HepG2 (cell line): ENCODE results near the gene LBR. TPM values are rescaled to one million over a fixed set of nuclear protein-coding genes. Genes with fewer than 3 reads are reported as not detected.

Experiments
- ATAC-seq: fragments of 200-7000 bp; cut with Tn5 transposase; 3 replicates; pipeline ENCODE4 v1.9.1; 2020; ENCODE audit warnings: mild to moderate bottlenecking, moderate library complexity
- BruUV-seq: library from RNA; stranded (reverse); fragments of 400-500 nt; replicated peaks from 2 replicates; lab custom pipeline; 2021; lab: Mats Ljungman, UMichigan
- CTCF ChIA-PET: fragments of 300-600 bp; formaldehyde crosslinking; extraction: SDS; loops from one replicate; lab custom pipeline; 2021; ENCODE audit warnings: low total read pairs, inconsistent platforms, low intra/inter-chr PET ratio; lab: Yijun Ruan, JAX
- POLR2A ChIA-PET: fragments of 350-600 bp; sonication (Branson Sonifier 250); formaldehyde crosslinking; loops from one replicate; lab custom pipeline; 2020; ENCODE audit warnings: antibody characterized with exemption, inconsistent platforms; lab: Yijun Ruan, JAX
- DNase-seq: peaks from one replicate; pipeline ENCODE4 v3.0.0-alpha.2; 2015; ENCODE audit warnings: low spot score
- FAIRE-seq: peaks from 3 replicates; lab custom pipeline; 2011; peaks lifted over from hg19 to GRCh38; lab: Jason Lieb, UNC
- H2AFZ ChIP-seq: one replicate; pipeline ENCODE4 v1.6.1; 2011; ENCODE audit warnings: low read length, inconsistent platforms
- H3K27ac ChIP-seq: fragments of 300-600 bp; 3 replicates; pipeline ENCODE4 v1.8.0; 2011; ENCODE audit warnings: mixed run types, mild to moderate bottlenecking, mixed read lengths, low read length, inconsistent platforms; ENCODE audit not compliant: insufficient read depth; ENCODE audit errors: extremely low read length
- H3K27me3 ChIP-seq, 2 experiments: fragments of 200-600 bp in 1 of 2; 2 replicates in 1 of 2; 3 replicates in 1 of 2; pipeline versions ENCODE4 v1.6.0 to v1.8.0; 2011; ENCODE audit warnings: low read length in 2 of 2, mild to moderate bottlenecking in 2 of 2, moderate library complexity in 2 of 2, inconsistent platforms in 1 of 2; ENCODE audit not compliant: insufficient read depth in 2 of 2, control insufficient read depth in 1 of 2
- H3K36me3 ChIP-seq, 2 experiments: fragments of 200-600 bp in 1 of 2; replicated peaks in 1 of 2; 2 replicates in 1 of 2; 3 replicates in 1 of 2; pipeline versions ENCODE4 v1.5.1 to v1.8.0; 2011; ENCODE audit warnings: low read length in 2 of 2, inconsistent platforms in 1 of 2; ENCODE audit not compliant: insufficient read depth in 2 of 2, control insufficient read depth in 1 of 2
- H3K4me1 ChIP-seq: 2 replicates; pipeline ENCODE4 v1.5.1; 2012; ENCODE audit warnings: low read length, inconsistent platforms; ENCODE audit not compliant: insufficient read depth
- H3K4me2 ChIP-seq: 2 replicates; pipeline ENCODE4 v1.6.0; 2011; ENCODE audit warnings: low read depth, low read length, inconsistent platforms
- H3K4me3 ChIP-seq, 3 experiments: fragments of 200-600 bp in 1 of 3; sonication (generic), shearing (Covaris generic) in 1 of 3; replicated peaks in 1 of 3; 2 replicates each; pipeline ENCODE4 v1.5.1; 2011 to 2016; ENCODE audit warnings: low read length in 3 of 3, inconsistent platforms in 2 of 3, low read depth in 2 of 3, mild to moderate bottlenecking in 2 of 3, control low read depth in 1 of 3, mixed read lengths in 1 of 3; ENCODE audit not compliant: insufficient read depth in 1 of 3
- H3K79me2 ChIP-seq: one replicate; pipeline ENCODE4 v1.6.1; 2011; ENCODE audit warnings: low read length, inconsistent platforms; ENCODE audit not compliant: insufficient read depth
- H3K9ac ChIP-seq: 2 replicates; pipeline ENCODE4 v1.6.0; 2011; ENCODE audit warnings: mild to moderate bottlenecking, low read depth, low read length, inconsistent platforms; ENCODE audit not compliant: insufficient read depth
- H3K9me3 ChIP-seq: 2 replicates; pipeline ENCODE4 v1.5.1; 2012; ENCODE audit warnings: mild to moderate bottlenecking, low read length
- H4K20me1 ChIP-seq: 2 replicates; pipeline ENCODE4 v1.6.0; 2011; ENCODE audit warnings: inconsistent platforms, mild to moderate bottlenecking, low read length, moderate library complexity; ENCODE audit not compliant: insufficient read depth
- EP300 ChIP-seq, 3 experiments: sonication (generic) in 1 of 3; formaldehyde crosslinking in 1 of 3; IDR thresholded peaks; 2 replicates each; pipeline versions ENCODE4 v1.5.1 to v1.6.1; 2011 to 2020; ENCODE audit warnings: low read depth in 2 of 3, low read length in 2 of 3, borderline replicate concordance in 1 of 3, improper control_type of control experiment in 1 of 3, mild to moderate bottlenecking in 1 of 3, missing genetic modification reagents in 1 of 3, moderate library complexity in 1 of 3
- FOXM1 ChIP-seq: sonication (generic); formaldehyde crosslinking; IDR thresholded peaks from 2 replicates; pipeline ENCODE4 v1.5.0; 2020; ENCODE audit warnings: missing genetic modification reagents
- PAF1 ChIP-seq: IDR thresholded peaks from 2 replicates; pipeline ENCODE4 v1.6.1; 2016; ENCODE audit warnings: missing genetic modification reagents, missing compliant biosample characterization
- RORA ChIP-seq: sonication (generic); formaldehyde crosslinking; IDR thresholded peaks from 2 replicates; pipeline ENCODE4 v1.5.0; 2020; ENCODE audit warnings: mild to moderate bottlenecking, missing genetic modification reagents, moderate library complexity
- SOX6 ChIP-seq, 2 experiments: fragments of 450-650 bp in 1 of 2; sonication (generic) in 1 of 2; formaldehyde crosslinking in 1 of 2; IDR thresholded peaks; 2 replicates each; pipeline versions ENCODE4 v1.4.0 to v1.6.1; 2017 to 2020; ENCODE audit warnings: antibody characterized with exemption in 1 of 2, mild to moderate bottlenecking in 1 of 2, missing genetic modification reagents in 1 of 2
- TBL1XR1 ChIP-seq: fragments of 150-350 bp; IDR thresholded peaks from 2 replicates; pipeline ENCODE4 v1.6.1; 2014; ENCODE audit warnings: borderline replicate concordance, low read length; ENCODE audit not compliant: partially characterized antibody
- ZBTB7B ChIP-seq: sonication (generic); formaldehyde crosslinking; IDR thresholded peaks from 2 replicates; pipeline ENCODE4 v1.4.0; 2020; ENCODE audit warnings: missing genetic modification reagents
- WGBS: methylation state at CpG from one replicate; pipeline ENCODE4 v1.1.6; 2017; ENCODE audit warnings: low lambda C conversion rate; 5-methylcytosine and 5-hydroxymethylcytosine counted together
- in situ Hi-C: cut with HindIII; loops from 2 replicates; pipeline ENCODE4 v1.10.0; 2017; ENCODE audit warnings: low pct_unique_long_range_greater_than_20kb; ENCODE audit not compliant: extremely low pct_ligation_motif_present
- intact Hi-C: fragments of 100-400 bp; cut with micrococcal nuclease; formaldehyde crosslinking; loops from one replicate; pipeline ENCODE4 v1.10.0; 2022; ENCODE audit not compliant: unreplicated experiment
- polyA plus RNA-seq, 8 experiments: library from polyadenylated mRNA; depleted of rRNA in 3 of 8; stranded (reverse) in 7 of 8; unstranded in 1 of 8; fragments of >200 nt; fragmentation: Illumina TruSeq in 4 of 8; extraction: Trizol in 4 of 8; gene quantifications; 2 replicates each; pipeline versions ENCODE4 v1.2.1 to v1.2.3, GENCODE V29; 2011 to 2016; ENCODE audit warnings: low read depth in 4 of 8, missing spikeins in 1 of 8, mixed read lengths in 1 of 8; ENCODE audit not compliant: insufficient read depth in 1 of 8
- total RNA-seq, 5 experiments: library from RNA; depleted of rRNA; stranded (reverse); fragments of >200 nt; fragmentation: Illumina TruSeq; extraction: Trizol; gene quantifications; 2 replicates each; pipeline ENCODE4 v1.2.3, GENCODE V29; 2016; ENCODE audit warnings: low read depth in 1 of 5
- TF ChIP-seq, protein P1 (sequence below), 2 experiments: sonication (generic) in 1 of 2; formaldehyde crosslinking in 1 of 2; IDR thresholded peaks; 2 replicates each; pipeline versions ENCODE4 v1.4.0 to v1.6.1; 2016 to 2020; ENCODE audit warnings: borderline replicate concordance in 1 of 2, low read depth in 1 of 2, mild to moderate bottlenecking in 1 of 2, missing genetic modification reagents in 1 of 2
- TF ChIP-seq, protein P2 (sequence below): sonication (generic); formaldehyde crosslinking; IDR thresholded peaks from 2 replicates; pipeline ENCODE4 v1.4.0; 2020; ENCODE audit warnings: missing genetic modification reagents
- TF ChIP-seq, protein P3 (sequence below): sonication (generic); formaldehyde crosslinking; IDR thresholded peaks from 2 replicates; pipeline ENCODE4 v1.8.0; 2022; ENCODE audit warnings: low read depth, missing genetic modification reagents

LBR gene
- total and polyA plus RNA-seq, 2 of the 13 experiments (the other 11 are each of a cell fraction or from before 2014, with no cell fraction given), result 38.9 to 76.7 TPM

DNA sequence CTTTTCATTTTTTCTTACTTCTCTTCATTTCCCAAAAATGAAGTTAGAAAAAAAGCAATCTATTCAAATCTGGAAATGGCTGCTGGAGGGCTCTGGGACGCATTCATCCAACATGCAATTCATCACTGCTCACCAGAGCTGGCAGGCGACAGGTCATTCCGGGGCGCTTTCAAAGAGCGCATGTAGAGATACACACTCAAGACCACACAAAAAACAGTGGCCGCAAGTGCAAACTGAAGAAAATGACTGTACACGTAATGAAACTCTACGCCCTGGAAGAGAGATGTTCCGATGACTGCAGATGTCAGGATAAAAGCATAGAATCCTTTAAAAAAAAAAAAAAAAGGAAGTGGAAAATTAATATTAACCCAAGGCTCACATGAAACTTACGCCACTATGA, 15.5 kb downstream of the LBR start:
- H3K27ac ChIP-seq, result peak overlapping the region; percentile 73
- in situ Hi-C loops, result no loop called here
- no peak overlapping the region for H3K9ac ChIP-seq
- DNase-seq, result no peak
- no peak for TF ChIP-seq RORA
- TF ChIP-seq, protein P1, sequence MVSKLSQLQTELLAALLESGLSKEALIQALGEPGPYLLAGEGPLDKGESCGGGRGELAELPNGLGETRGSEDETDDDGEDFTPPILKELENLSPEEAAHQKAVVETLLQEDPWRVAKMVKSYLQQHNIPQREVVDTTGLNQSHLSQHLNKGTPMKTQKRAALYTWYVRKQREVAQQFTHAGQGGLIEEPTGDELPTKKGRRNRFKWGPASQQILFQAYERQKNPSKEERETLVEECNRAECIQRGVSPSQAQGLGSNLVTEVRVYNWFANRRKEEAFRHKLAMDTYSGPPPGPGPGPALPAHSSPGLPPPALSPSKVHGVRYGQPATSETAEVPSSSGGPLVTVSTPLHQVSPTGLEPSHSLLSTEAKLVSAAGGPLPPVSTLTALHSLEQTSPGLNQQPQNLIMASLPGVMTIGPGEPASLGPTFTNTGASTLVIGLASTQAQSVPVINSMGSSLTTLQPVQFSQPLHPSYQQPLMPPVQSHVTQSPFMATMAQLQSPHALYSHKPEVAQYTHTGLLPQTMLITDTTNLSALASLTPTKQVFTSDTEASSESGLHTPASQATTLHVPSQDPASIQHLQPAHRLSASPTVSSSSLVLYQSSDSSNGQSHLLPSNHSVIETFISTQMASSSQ (IDR thresholded peaks at IDR 0.05; ENCODE audit: low read depth), result no peak
- TF ChIP-seq, protein P1 (CRISPR knock-in tag; IDR thresholded peaks at IDR 0.05; ENCODE audit: borderline replicate concordance), result no peak
- no peak for TF ChIP-seq ZBTB7B (CRISPR knock-in tag)
- TF ChIP-seq EP300 (IDR thresholded peaks at IDR 0.05; ENCODE audit: low read depth in 2 of 2, low read length in 2 of 2), result no peak
- TF ChIP-seq EP300 (CRISPR knock-in tag; IDR thresholded peaks at IDR 0.05; ENCODE audit: borderline replicate concordance), result no peak
- no peak for TF ChIP-seq SOX6 (IDR thresholded peaks at IDR 0.05)
- TF ChIP-seq SOX6 (CRISPR knock-in tag; IDR thresholded peaks at IDR 0.05), result no peak
- no peak for TF ChIP-seq TBL1XR1
- no peak for TF ChIP-seq PAF1 (CRISPR knock-in tag)
- TF ChIP-seq, protein P2, sequence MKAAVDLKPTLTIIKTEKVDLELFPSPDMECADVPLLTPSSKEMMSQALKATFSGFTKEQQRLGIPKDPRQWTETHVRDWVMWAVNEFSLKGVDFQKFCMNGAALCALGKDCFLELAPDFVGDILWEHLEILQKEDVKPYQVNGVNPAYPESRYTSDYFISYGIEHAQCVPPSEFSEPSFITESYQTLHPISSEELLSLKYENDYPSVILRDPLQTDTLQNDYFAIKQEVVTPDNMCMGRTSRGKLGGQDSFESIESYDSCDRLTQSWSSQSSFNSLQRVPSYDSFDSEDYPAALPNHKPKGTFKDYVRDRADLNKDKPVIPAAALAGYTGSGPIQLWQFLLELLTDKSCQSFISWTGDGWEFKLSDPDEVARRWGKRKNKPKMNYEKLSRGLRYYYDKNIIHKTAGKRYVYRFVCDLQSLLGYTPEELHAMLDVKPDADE (CRISPR knock-in tag), result no peak
- TF ChIP-seq, protein P3, sequence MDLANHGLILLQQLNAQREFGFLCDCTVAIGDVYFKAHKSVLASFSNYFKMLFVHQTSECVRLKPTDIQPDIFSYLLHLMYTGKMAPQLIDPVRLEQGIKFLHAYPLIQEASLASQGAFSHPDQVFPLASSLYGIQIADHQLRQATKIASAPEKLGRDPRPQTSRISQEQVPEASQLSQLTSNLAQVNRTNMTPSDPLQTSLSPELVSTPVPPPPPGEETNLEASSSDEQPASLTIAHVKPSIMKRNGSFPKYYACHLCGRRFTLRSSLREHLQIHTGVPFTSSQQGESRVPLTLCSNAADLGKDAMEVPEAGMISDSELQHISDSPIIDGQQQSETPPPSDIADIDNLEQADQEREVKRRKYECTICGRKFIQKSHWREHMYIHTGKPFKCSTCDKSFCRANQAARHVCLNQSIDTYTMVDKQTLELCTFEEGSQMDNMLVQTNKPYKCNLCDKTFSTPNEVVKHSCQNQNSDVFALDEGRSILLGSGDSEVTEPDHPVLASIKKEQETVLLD, result no peak
- no peak for TF ChIP-seq FOXM1 (CRISPR knock-in tag)
- TF ChIP-seq, all 625 proteins: peak for 0
- ATAC-seq (peak; percentile 18; the same call in 1 of the 3 replicates), FAIRE-seq (no peak)
- intact Hi-C loops, result loop anchor here (2.0 kb wide), 1 partner anchor 14 kb away; no protein-coding TSS in a partner anchor
- H3K4me2 ChIP-seq, result peak overlapping the region; percentile 71
- ChIA-PET CTCF (no interaction called here), POLR2A (interaction anchor here (1.2 to 1.5 kb wide), 2 partner anchors 12 to 33 kb away, joined by 3 to 4 read pairs; no protein-coding TSS in a partner anchor)
- H3K9me3 ChIP-seq, result no peaks in the 10 kb centered on the region
- peaks cover 57% of the 10 kb centered on the region for H3K4me1 ChIP-seq
- peaks cover 17 to 49% of the 10 kb centered on the region in 2 experiments for H3K36me3 ChIP-seq
- H3K79me2 ChIP-seq, result peaks cover 8% of the 10 kb centered on the region
- no peaks in the 10 kb centered on the region for H4K20me1 ChIP-seq
- no TSS peak for BruUV-seq
- 95% methylated on average over 10 of the region's 10 CpGs for WGBS
- H3K27me3 ChIP-seq, result no peaks in the 10 kb centered on the region
- no peak overlapping the region for H2AFZ ChIP-seq
- no peak overlapping the region; a peak in 1 of 6 replicates for H3K4me3 ChIP-seq
